ENCODE data around the gene ANKRD2.
"Not testable (repeated sequence)": the region's sequence is repeated elsewhere in the genome, so short reads cannot be mapped to it uniquely, and the experiment has no call there.

ANKRD2 gene

DNA sequence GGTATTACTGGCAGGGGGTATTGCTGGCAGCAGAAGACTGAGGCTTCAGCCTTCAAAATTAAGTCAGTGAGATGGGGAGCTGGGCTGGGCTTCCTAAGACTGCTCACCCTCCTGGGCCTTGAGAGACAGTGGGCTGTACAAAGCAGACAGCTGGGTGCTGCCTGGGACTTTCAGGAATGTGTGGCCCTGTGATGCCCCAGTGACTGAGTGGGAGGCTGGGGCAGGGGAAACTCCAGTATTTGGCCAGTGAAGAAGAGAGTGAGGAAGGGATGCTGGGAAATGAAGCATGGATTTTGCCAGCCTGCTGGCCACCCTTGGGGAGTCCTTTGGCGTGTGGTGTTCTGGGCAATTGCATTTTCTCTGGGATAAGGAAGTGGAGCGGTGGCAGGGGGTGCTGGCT lies 442 bp downstream of the ANKRD2 start:
- DNase-seq = peak; percentile 40 to 76

DNA sequence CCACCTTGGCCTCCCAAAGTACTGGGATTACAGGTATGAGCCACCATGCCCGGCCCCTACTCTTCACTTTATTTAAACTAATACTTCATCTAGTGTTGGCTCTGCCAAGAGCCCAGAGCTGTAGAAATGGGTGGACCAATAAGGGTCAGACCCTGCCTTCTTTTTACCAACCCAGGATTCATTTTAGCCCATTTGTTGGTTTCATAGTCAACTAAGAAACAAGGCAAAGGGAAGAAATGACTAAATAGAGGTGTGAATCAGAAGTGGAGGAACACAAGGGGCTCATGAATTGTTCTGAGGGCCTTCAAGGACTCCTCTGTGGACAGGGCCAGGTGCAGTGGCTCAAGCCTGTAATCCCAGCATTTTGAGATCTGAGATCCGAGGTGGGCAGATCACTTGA lies 1.1 kb downstream of the ANKRD2 start:
- no peak for DNase-seq

DNA sequence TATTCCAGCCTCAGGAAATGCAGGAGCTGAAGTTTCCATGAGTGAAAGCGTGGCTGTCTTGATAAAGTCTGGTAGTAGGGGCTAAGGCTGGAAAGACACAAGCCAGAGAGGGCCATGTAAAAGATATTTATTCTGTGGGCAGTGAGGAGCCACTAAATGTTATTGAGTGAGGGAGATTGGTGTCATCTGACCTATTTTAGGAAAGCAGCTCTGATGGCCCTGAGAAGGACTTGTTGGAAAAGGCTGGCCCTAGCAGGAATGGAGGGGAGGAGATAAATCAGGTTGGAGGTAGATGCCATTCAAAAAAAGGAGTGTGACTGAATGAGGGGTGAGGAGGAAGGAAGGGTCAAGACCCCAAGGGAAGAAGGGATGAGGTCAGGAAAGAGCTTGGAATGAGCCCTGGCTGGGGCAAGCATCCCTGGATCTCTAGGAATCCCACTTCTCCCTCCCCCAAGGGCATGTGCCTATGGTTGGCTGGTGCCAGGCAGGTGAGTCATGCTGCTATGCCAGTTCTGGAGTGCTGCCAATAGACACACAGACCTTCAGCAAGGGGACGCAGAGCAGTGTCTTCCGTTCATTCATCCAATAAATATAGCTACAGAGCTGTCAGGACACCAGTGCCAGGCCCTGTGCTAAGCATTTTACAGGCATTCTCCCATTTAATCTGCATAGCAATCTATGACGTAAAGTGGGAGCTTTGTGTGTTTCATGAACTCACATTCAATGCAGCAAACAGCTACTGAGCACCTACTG lies 2.0 kb downstream of the ANKRD2 start:
- DNase-seq = no peak

DNA sequence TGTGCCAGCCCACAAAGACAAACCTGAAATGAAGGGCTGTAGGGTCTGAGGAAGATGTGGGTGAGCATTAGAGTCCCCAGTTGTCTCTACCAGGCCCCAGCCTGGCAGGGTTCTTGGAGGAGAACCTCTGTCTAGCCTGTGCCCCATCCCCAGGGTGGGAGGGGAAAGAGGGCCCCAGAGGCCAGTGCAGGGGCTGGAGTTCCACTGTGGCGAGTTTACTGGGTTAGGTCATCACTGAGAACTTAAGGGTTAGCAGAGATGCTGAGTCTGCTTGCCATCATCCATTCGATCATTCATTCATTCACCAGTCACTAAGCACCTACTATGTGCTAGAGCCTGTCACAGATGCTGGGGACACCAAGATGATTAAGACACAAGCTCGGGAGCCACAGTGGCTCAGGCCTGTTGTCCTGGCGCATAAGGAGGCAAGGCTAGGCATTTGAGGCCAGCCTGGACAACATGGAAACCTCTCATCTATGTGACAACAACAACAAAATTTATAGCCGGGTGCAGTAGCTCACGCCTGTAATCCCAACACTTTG lies 2.6 kb downstream of the ANKRD2 start:
- DNase-seq = no peak

DNA sequence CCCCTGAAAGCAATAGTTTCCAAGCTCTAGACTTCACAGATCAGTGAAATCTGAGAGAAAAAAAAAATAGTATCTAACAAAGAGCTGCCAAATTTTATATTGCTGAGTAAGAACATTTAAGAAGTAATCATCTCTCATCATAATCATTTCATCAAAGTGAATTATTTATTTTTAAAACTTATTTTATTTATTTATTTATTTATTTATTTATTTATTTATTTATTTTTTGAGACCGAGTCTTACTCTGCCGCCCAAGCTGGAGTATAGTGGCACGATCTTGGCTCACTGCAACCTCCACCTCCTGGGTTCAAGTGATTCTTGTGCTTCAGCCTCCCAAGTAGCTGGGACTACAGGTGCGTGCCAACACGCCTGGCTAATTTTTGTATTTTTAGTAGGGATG lies 3.9 kb downstream of the ANKRD2 start:
- not testable (repeated sequence) for DNase-seq

DNA sequence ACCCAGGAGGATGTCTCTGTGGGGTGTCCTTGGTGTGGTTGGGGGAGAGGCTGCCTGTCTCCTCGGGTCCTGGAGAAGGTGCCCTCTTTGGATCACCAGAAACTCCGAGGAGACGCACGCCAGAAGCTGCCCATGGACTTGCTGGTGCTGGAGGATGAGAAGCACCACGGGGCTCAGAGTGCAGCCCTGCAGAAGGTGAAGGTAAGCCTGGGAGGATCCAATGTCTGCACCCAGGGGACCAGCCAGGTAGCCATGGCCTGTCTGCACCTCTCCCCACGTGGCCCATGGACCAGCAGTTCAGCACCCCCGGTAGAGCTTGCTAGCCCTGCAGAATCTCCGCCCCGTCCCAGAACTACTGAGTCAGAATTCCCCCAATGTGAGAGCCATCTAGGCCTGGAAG lies 5.1 kb downstream of the ANKRD2 start:
- DNase-seq = no peak

DNA sequence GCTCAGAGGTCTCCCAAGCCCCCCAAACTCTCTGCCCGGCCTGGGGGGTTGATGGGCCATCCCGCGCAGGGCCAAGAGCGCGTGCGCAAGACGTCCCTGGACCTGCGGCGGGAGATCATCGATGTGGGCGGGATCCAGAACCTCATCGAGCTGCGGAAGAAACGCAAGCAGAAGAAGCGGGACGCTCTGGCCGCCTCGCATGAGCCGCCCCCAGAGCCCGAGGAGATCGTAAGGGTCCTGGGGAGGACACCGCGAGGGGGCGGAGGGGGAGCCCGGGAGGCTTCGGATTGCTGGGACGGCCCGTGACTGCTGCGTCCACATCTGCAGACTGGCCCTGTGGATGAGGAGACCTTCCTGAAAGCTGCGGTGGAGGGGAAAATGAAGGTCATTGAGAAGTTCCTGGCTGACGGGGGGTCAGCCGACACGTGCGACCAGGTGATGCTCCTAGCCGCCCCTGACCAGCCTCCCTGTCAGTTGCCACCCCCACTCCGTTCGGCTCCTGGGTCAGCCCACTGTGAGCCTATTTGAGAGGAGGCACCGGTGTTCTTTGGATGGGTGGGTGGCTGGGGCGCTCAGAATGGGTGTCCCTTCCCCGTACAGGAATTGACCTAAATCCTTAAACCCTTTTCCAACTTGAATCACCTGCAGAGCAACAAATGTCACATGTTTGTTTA lies 5.7 kb downstream of the ANKRD2 start:
- DNase-seq = no peak

DNA sequence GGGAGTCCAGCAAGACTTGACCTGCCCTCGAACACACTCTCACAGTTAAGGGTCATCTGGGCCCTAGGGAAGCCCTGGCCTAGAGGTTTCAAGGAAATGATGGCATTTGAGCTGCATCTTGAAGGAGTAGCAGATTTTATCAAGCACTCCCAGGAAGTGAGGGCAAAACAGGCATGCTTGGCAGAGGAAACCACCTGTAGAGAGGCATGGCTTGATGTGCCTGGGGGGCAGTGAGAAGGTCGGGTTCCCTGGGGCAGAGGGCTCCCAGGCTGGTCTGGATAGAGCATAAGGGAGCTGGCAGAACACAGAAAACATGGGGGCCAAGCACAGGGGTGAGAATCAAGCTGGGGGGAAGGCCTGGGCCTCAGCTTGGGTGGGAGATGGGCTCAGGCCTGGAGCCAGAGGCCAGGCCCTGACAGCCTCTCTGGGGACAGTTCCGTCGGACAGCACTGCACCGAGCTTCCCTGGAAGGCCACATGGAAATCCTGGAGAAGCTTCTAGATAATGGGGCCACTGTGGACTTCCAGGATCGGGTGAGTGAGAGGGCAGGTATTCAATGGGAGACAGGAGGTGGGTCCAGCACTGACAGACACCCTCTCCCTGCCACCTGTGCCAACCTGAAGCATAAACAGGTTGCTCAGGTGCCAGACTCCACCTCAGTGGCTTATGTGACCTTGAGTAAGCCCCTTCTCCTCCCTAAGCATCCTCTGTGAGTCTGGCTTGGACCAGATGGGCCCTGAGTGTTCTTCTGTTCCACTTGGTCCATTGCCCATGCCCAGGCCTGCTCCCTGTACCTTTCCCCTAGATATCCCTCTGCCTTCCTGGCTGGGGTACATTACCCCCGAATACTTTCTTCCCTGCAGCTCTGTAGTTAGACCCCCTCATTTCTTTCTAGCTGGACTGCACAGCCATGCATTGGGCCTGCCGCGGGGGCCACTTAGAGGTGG lies 8.1 kb downstream of the ANKRD2 start:
- DNase-seq = no peak

DNA sequence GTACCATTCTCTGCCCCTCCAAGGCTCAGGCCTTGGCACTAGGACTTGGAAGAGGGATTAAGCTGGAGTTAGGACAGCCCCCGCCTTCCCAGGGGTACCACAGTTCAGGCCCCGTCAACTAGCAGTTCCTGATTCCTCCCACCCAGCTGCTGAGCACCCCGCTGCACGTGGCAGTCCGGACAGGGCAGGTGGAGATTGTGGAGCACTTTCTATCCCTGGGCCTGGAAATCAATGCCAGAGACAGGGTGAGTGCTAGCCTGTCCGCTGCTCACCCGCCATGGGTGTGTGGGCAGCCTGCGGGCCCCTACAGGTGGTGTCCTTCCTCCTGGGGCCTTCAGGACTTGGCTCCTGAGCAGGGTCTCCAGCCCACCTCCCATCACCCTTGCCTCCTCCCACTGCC lies 9.6 kb downstream of the ANKRD2 start:
- DNase-seq = no peak

DNA sequence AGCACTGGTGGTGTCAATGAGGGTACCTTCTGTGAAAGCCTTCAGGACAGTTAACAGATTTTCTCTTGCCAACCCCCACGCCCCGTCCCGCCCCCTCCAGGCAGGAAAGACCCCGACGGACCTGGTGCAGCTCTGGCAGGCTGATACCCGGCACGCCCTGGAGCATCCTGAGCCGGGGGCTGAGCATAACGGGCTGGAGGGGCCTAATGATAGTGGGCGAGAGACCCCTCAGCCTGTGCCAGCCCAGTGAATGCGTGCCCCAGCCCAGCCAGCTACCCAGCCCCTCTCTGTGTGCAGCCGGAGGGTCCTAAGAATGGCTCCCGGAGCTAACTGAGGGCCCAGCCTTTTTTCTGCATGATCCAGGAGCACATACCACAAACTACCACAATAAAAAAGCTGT lies 10.9 kb downstream of the ANKRD2 start:
- DNase-seq = no peak

DNA sequence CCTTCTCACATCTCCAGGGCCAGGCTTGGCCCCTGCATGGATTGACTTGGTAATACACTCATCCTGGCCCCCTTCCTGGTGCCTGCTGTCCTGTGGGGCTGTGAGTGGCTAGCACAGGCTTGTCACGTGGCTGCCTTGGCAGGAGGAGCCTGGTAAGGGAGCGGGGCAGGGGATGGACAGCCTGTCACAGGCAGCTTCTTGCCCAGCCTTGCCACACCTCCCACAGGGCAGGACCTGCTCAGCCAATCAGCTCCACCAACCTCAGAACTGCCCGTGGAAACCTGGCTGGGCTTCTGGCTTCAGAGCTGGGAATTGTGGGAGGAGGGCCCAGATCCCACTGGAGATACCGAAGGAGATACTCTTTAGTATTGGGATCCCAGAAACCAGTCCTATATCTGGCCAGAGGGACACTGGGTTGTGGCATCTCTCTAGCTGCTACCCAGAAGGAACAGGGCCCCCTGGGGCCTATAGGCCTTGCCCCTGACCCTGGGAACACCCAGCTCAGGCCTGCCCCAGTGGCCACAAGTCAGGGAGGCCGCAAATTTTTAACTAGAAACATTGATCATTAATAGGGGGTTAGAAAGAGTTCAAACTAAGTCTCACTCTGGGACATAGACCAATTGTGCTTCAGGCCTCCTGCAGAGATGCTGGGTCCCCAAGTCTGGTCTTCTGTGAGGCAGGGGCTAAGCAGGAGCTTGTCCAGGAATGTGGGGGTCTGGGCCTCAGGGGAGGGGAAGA lies 11.7 kb downstream of the ANKRD2 start, which contains the start of gene HOGA1:
Gene HOGA1, plus strand, starts transcription at position 330 of the 738 bp plus-strand sequence. Its CDS starts 315 bp downstream, at position 645.
- no peak for DNase-seq

DNA sequence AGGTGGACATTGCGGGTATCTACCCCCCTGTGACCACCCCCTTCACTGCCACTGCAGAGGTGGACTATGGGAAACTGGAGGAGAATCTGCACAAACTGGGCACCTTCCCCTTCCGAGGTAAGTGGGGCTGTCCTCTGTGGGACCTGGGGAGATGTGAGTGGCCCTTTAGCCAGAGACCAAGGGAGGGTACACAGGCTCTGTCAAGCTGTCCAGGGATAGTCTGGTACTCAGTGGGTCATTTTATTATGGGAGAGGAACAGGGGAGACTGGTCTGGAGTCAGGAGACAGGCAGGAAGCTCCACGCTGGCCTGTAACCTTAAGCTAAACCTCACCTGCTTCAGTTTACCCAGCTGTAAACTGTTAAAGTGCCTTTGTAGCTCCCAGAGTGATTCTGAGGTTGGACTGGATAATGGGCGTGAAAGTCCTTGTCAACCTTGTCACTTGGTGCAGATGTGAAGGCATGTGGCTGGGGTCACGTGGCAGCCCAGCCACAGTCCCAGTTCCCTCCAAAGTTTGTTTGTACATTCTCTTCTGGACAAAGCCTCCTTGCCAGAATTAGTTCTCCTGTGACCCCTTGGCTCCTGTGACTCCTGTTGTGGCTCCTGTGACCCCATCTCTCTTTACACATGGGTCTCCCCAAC lies 12.3 kb downstream of the ANKRD2 start:
- DNase-seq = no peak

DNA sequence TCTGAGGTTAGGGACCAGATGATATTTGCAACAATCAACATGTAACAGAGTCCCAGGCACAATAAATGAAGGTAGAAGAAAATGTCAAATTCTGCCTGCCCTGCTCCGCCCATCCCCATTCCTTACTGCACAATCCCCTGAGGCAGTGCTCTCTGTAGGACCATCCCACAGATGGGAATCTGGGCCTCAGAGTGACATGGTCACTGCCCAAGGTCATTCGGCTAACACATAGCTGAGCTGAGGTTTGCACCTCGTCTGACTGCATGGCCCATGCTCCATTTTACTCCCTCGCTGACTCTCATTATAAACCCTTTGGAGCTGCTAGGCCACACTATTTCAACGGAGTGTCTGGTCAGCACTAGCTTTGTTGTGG lies 12.8 kb downstream of the ANKRD2 start:
- no peak for DNase-seq

DNA sequence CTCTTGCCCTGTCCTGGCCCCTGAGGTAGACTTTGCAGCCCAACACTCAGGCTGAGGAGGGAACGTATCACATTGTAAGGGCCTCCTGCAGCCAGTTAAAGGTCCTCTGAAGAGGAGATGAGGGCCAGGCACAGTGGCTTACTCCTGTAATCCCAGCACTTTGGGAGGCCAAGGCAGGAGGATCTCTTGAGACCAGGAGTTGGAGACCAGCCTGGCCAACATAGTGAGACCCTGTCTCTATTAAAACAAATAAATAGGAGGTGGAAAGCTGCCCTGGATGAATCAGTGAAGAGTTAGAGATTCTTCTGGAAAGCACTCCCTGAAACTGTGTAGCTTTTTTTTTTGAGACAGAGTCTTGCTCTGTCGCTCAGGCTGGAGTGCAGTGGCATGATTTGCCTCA lies 14.6 kb downstream of the ANKRD2 start:
- no peak for DNase-seq

DNA sequence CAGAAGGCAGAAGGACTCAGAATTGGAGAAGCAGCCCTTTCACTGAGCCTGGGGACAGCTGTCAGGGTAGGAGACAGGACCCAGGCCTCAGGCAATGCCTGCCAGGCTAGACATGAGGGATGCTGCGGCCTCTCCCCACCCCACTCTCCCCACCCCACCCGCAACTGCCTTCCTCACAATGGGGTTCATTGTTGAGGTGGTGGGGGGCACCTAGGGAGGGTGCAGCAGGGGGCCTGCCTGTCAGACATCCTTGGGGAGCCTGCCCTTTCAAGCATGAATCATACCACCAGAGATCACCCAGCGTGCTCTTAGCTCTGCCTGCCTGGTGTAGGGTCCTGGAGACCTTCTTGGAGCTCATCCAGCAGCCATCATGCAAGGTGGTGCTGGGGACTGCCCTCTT lies 16.9 kb downstream of the ANKRD2 start, which contains the start of gene C10orf62:
Gene C10orf62, plus strand, starts transcription at position 243 of the 400 bp plus-strand sequence. CDS start 177 bp downstream, outside the sequence.
- DNase-seq = no peak

DNA sequence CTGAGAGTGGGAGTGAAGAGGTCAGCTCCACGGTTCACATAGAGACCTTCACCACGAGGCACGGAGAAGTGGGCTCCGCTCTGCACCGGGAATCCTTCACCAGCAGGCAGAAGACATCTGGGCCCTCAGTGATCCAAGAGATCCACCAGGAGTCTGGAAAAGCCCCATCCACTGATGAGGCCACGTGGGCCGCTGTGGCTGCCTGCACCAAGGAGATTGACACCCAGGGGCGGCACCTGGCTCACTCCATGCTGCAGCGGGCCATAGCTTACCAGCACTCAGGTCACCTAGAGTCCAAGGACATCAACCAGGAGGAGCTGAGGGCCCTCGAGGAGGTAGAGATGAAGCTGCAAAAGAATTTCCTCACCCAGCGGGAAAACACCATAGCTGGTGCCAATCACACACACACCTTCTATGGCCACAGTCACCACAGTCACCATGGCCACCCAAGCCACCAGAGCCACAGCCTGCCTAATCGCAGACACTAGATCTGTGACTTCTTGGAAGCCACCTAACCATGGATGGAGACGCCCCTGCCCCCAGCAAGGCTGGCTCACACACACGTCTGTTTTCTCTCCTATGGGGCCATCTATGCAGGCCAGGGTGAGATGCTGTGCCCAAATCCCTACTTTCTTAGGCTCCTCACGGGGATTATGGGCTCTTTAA lies 17.6 kb downstream of the ANKRD2 start:
- no peak for DNase-seq

DNA sequence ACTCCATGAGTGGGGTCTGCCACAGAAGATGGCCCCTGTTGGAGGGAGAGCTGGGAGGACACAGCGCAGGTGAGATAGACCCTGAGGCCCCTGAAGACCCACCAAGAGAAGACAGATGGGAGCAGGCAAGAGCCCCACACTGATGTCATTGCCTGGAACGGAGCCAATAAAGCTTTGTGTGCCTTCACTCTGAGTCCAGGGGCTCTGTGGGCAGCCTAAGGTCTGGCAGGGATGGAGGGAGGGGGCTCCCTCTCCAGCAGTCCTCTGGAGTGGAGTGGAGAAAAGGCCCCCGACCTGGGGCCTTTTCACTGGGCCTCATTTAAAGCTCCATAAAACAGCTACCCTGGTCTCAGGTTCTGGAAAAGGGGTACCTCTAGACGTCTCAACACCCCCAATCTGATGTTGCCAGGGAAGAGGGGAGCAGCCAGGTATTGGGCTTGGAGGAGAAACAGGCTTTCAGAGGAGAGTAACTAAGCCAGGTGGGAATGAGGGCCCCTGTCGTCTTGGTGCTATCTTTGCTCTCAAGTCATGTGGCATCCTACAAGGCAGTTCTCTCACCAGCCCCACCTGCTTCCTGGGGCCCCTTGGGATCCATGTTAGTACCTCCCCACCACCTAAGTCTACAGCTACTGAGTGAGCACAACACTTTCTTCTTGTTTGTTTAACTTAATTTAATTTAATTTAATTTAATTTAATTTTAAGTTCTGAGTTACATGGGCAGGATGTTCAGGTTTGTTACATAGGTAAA lies 18.3 kb downstream of the ANKRD2 start:
- no peak for DNase-seq

DNA sequence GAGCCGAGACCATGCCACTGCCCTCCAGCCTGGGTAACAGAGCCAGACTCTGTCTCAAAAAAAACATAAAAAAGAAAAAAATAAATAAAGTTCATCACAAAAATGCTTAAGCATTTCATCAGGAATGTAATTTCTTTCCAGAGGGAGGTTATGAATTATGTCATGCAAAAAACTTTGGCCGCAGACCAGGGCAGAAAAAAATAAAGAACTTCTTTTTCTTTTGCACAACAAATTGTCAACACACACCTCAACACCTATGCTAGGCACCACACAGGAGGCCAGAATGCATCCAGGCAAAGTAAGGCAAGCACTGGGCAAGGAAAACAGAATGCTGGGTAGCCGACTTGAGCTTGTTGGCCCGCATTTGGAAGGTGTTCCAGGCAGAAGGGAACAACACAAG lies 20.8 kb downstream of the ANKRD2 start:
- no peak for DNase-seq

DNA sequence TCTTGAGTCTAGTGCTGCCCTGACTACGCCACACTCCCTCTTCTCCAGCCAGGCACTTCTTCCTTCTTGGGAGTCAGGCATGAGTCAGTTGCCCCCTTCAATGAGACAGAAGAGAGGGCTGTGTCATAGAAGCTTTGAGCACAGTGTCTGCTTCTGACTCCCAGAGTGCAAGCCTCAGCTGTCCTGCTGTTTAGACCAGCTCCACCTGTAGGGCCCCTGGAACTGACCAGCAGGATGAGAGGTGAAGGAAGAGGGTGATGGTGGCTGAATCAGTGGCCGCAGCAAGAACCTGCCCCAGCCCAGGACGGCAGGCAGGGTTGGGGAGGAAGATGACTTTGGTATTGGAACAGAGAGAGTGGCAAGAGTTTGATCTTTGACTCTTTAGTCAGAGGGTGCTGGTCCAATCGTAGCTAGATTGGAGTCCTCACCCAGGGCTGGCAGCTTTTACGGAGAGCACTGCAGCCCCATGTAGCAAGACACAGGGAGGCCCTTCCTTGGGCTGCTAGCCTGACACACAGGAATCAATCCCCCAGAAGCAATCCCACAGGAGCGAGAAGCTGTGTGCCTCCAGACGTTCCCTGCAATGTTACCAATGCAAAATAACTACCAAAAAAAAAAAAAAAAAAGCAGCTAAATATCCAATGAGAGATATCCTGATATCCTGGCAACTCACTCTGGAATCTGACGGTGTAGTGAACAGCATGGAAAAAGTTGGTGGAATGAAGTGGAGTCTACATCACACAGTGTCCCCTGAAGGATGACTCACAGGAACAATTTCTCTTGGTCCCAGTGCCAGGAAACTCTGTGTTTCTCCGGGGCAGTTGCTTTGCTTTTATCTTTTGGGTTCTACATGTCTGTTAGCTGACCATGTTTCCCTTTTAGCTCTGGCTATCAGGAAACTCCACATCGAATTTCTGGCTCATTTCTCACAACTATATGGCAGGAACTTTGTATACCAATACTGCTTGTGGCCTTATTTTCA lies 23.8 kb downstream of the ANKRD2 start:
- DNase-seq = no peak
